GM12801 (cell line): ENCODE measurements around the gene REC114.

ENCODE experiments used
- CTCF ChIP-seq: IDR thresholded peaks from one replicate; pipeline ENCODE4 v1.5.1; 2011; ENCODE audit warnings: control low read depth; ENCODE audit not compliant: insufficient read length; ENCODE audit errors: extremely low read depth

Gene REC114

GRCh38 chr15:73474785-73475184 is 31.8 kb downstream of the REC114 start:
- no peak for TF ChIP-seq CTCF

GRCh38 chr15:73476704-73477216 is 33.8 kb downstream of the REC114 start:
- no peak for TF ChIP-seq CTCF

GRCh38 chr15:73480050-73480449 is 37.1 kb downstream of the REC114 start:
- no peak for TF ChIP-seq CTCF

- no peak for TF ChIP-seq CTCF
Measured at GRCh38 chr15:73482166-73482565, 39.2 kb downstream of the REC114 start.

GRCh38 chr15:73483053-73483452 is 40.1 kb downstream of the REC114 start:
- no peak for TF ChIP-seq CTCF

GRCh38 chr15:73485372-73485771 is 42.4 kb downstream of the REC114 start:
- no peak for TF ChIP-seq CTCF

GRCh38 chr15:73488698-73489097 is 45.7 kb downstream of the REC114 start:
- TF ChIP-seq CTCF, result no peak

GRCh38 chr15:73493922-73494321 is 51.0 kb downstream of the REC114 start:
- no peak for TF ChIP-seq CTCF
